ENCODE measurements around the gene AKAP6.

Gene AKAP6

DNA sequence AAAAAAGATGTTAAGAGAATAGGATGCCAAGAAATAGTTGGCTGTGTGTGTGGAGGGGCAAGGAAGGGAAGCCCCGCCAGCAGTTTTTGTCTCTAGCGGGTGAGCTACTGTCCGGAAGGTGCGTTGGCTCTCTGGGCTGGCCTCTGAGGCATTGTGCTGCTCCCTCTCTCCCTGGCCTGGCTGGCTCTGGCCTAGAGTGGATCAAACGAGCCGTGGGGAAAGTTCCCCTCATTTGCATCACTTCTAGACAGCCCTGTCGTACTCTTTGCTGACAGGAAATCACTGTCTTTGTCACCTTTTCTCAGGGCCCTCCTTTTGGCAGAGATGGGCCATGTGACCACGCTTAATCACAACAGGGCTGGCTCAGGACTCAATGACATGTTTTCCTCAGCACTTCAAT, 373.5 kb downstream of the AKAP6 start:
- Histone ChIP-seq H3K36me3 (ENCODE audit: control insufficient read depth in 1 of 2, insufficient read depth in 2 of 2, low read length in 2 of 2) (no peaks in the 10 kb centered on the region), H3K4me1 (ENCODE audit: control insufficient read depth in 1 of 2, insufficient read depth in 2 of 2, low read length in 2 of 2) (peaks cover 3 to 5% of the 10 kb centered on the region in 2 donors), H3K27ac (ENCODE audit: low read length) (peak overlapping the region; percentile 80), H3K27me3 (ENCODE audit: low read depth, low read length) (no peaks in the 10 kb centered on the region), H3K4me3 (ENCODE audit: low read depth in 1 of 2, low read length in 2 of 2) (no peak overlapping the region), H3K9me3 (ENCODE audit: control insufficient read depth in 1 of 2, low read length in 2 of 2) (no peaks in the 10 kb centered on the region)

- H3K27ac ChIP-seq (ENCODE audit: low read length), result peak overlapping the region; percentile 80
- H3K9me3 ChIP-seq (ENCODE audit: control insufficient read depth in 1 of 2, low read length in 2 of 2), result no peaks in the 10 kb centered on the region
- no peak overlapping the region for H3K4me3 ChIP-seq (ENCODE audit: low read depth in 1 of 2, low read length in 2 of 2)
- no peaks in the 10 kb centered on the region for H3K36me3 ChIP-seq (ENCODE audit: control insufficient read depth in 1 of 2, insufficient read depth in 2 of 2, low read length in 2 of 2)
- no peaks in the 10 kb centered on the region for H3K27me3 ChIP-seq (ENCODE audit: low read depth, low read length)
- H3K4me1 ChIP-seq (ENCODE audit: control insufficient read depth in 1 of 2, insufficient read depth in 2 of 2, low read length in 2 of 2), result peaks cover 5 to 8% of the 10 kb centered on the region in 2 donors
Measured at GRCh38 chr14:32703183-32703621, 374.1 kb downstream of the AKAP6 start.

DNA sequence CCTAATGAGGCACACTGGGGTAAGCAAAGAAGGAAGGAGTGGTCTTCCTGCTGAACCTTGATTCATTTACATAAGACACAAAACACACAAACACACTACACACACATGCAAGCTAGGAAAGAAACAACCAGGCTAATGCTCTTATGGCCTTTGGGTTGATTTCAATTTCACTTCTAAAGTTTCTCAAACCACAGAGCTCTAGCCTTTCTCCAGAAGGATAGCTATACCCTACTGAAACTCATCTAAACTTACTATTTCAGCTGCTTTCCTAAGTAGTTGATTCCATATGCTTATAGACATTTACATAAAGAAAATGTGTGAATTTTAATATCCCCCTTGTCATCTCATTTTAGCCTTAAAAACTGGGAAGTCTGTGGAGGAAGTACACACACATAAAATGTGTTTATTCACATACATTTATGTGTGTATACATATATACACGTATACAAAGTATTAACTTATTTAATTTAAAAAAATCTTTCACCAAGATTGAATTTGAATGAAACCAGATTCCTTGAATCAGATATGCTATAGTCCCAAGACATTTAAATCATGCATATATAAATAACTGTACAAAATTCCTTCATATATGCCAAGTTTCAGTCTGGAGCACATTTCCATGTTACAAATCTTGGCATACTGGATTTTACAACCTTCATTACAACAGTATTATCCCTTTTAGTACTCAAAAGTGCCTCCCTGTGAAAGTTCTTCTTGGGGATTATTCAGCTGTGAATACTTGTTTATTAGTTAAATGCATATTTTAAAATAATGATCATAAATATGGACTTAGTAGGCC, 377.8 kb downstream of the AKAP6 start:
- H3K4me1 ChIP-seq (ENCODE audit: control insufficient read depth in 1 of 2, insufficient read depth in 2 of 2, low read length in 2 of 2), result peaks cover 5 to 27% of the 10 kb centered on the region in 2 donors
- H3K36me3 ChIP-seq (ENCODE audit: control insufficient read depth in 1 of 2, insufficient read depth in 2 of 2, low read length in 2 of 2), result no peaks in the 10 kb centered on the region
- H3K4me3 ChIP-seq (ENCODE audit: low read depth in 1 of 2, low read length in 2 of 2), result no peak overlapping the region
- no peaks in the 10 kb centered on the region for H3K27me3 ChIP-seq (ENCODE audit: low read depth, low read length)
- H3K9me3 ChIP-seq (ENCODE audit: control insufficient read depth in 1 of 2, low read length in 2 of 2), result no peaks in the 10 kb centered on the region
- H3K27ac ChIP-seq (ENCODE audit: low read length), result no peak overlapping the region

GRCh38 chr14:32707742-32708500, 378.8 kb downstream of the AKAP6 start:
- Histone ChIP-seq H3K27ac (ENCODE audit: low read length) (no peak overlapping the region), H3K36me3 (ENCODE audit: control insufficient read depth in 1 of 2, insufficient read depth in 2 of 2, low read length in 2 of 2) (no peaks in the 10 kb centered on the region), H3K4me1 (ENCODE audit: control insufficient read depth in 1 of 2, insufficient read depth in 2 of 2, low read length in 2 of 2) (peaks cover 5 to 27% of the 10 kb centered on the region in 2 donors), H3K4me3 (ENCODE audit: low read depth in 1 of 2, low read length in 2 of 2) (no peak overlapping the region), H3K27me3 (ENCODE audit: low read depth, low read length) (no peaks in the 10 kb centered on the region), H3K9me3 (ENCODE audit: control insufficient read depth in 1 of 2, low read length in 2 of 2) (no peaks in the 10 kb centered on the region)

GRCh38 chr14:32709027-32709426, 379.9 kb downstream of the AKAP6 start:
- H3K27ac ChIP-seq (ENCODE audit: low read length), result peak overlapping the region; percentile 70
- H3K27me3 ChIP-seq (ENCODE audit: low read depth, low read length), result no peaks in the 10 kb centered on the region
- H3K36me3 ChIP-seq (ENCODE audit: control insufficient read depth in 1 of 2, insufficient read depth in 2 of 2, low read length in 2 of 2), result no peaks in the 10 kb centered on the region
- no peak overlapping the region for H3K4me3 ChIP-seq (ENCODE audit: low read depth in 1 of 2, low read length in 2 of 2)
- H3K9me3 ChIP-seq (ENCODE audit: control insufficient read depth in 1 of 2, low read length in 2 of 2), result no peaks in the 10 kb centered on the region
- H3K4me1 ChIP-seq (ENCODE audit: control insufficient read depth in 1 of 2, insufficient read depth in 2 of 2, low read length in 2 of 2), result peaks cover under 1 to 24% of the 10 kb centered on the region in 2 donors

DNA sequence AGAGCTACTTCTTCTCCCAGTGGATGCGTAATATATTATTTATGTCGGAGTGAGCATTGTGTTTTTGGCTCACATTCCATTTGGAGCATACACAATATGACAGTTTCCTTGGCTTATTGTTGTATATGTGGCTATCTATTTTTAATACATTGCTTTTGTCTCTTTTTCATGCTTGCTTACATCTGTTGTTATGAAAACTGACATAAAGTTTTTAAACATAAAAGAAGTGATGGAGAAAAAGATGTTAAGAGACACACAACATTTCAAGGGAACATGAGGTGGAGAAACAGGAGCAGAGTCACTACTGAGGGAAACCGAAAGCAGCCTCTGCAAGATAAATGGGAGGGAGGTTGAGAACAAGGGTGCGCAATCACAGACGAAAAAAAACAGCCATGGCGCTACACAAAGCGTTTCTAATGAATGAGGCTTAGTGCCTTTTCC, 381.2 kb downstream of the AKAP6 start:
- Histone ChIP-seq H3K27me3 (ENCODE audit: low read depth, low read length) (no peaks in the 10 kb centered on the region), H3K4me3 (ENCODE audit: low read depth in 1 of 2, low read length in 2 of 2) (peak overlapping the region; percentile 18 to 43), H3K4me1 (ENCODE audit: control insufficient read depth in 1 of 2, insufficient read depth in 2 of 2, low read length in 2 of 2) (peaks cover 0 to 24% of the 10 kb centered on the region in 2 donors), H3K27ac (ENCODE audit: low read length) (peak overlapping the region; percentile 21), H3K9me3 (ENCODE audit: control insufficient read depth in 1 of 2, low read length in 2 of 2) (no peaks in the 10 kb centered on the region), H3K36me3 (ENCODE audit: control insufficient read depth in 1 of 2, insufficient read depth in 2 of 2, low read length in 2 of 2) (no peaks in the 10 kb centered on the region)

DNA sequence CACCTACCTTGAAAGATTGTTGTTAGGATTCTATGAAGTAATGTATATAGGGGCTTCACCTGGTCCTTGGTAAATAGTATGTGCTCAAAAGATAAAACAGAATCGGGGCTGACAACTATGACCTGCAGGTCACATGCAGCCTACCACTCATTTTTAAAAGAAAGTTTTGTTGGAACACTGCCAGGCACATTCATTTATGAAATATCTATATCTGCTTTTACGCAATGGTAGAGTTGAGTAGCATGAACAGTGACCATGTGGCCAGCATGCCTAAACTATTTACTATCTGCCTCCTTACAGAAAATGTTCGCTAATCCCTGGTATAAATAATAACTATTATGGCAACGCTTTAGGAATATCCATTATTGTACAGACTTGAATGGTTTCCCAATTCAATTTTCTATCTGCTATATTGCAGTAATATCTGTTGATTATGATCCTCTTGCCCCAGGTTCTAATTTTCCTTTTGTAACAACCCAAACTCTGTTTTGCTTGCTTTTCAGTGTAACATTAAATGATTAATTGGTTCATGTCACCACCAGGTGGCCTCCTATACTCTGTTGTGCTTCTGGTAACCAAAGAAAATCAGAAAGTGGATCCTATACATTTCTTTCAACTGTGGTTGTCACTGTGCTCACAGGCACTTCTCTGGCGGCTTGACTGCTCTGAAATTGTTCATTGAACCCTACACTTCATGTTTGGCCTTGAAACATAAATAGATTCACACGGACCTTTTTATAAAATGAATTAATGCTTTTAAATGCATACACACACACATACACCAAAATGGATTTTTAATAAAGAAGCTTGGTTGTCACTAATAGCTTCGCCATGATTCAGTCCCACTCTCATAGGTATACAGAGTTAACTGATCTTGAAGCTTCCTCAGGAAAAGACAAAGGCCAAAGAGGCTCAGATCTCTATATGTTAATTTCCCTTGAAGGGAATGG, 381.9 kb downstream of the AKAP6 start:
- peak overlapping the region; percentile 21 for H3K27ac ChIP-seq (ENCODE audit: low read length)

DNA sequence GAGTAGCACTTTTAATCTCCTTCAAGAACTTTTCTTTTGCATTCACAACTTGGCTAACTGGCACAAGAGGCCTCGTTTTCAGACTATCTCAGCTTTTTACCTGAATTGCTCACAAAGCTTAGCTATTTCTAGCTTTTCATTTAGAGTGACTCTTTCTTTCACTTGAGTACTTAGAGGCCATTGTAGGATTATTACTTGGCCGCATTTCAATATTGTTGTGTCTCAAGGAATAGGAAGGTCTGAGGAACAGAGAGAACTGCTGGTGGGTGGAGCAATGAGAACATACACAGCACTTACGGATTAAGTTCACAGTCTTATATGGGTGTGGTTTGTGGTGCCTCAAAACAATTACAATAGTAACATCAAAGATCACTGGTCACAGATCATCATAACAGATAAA, 384.8 kb downstream of the AKAP6 start:
- Histone ChIP-seq H3K27me3 (ENCODE audit: low read depth, low read length) (no peaks in the 10 kb centered on the region), H3K27ac (ENCODE audit: low read length) (no peak overlapping the region), H3K9me3 (ENCODE audit: control insufficient read depth in 1 of 2, low read length in 2 of 2) (no peaks in the 10 kb centered on the region), H3K4me3 (ENCODE audit: low read depth in 1 of 2, low read length in 2 of 2) (no peak overlapping the region), H3K4me1 (ENCODE audit: control insufficient read depth in 1 of 2, insufficient read depth in 2 of 2, low read length in 2 of 2) (peaks cover 0 to 14% of the 10 kb centered on the region in 2 donors), H3K36me3 (ENCODE audit: control insufficient read depth in 1 of 2, insufficient read depth in 2 of 2, low read length in 2 of 2) (no peaks in the 10 kb centered on the region)

More for the DNA sequence above, 381.9 kb downstream of the AKAP6 start:
- Histone ChIP-seq H3K27me3 (ENCODE audit: low read depth, low read length) (no peaks in the 10 kb centered on the region), H3K4me3 (ENCODE audit: low read depth in 1 of 2, low read length in 2 of 2) (peak overlapping the region in 1 of 2 donors; percentile 43), H3K9me3 (ENCODE audit: control insufficient read depth in 1 of 2, low read length in 2 of 2) (no peaks in the 10 kb centered on the region), H3K36me3 (ENCODE audit: control insufficient read depth in 1 of 2, insufficient read depth in 2 of 2, low read length in 2 of 2) (no peaks in the 10 kb centered on the region), H3K4me1 (ENCODE audit: control insufficient read depth in 1 of 2, insufficient read depth in 2 of 2, low read length in 2 of 2) (peaks cover 0 to 24% of the 10 kb centered on the region in 2 donors)

- H3K9me3 ChIP-seq (ENCODE audit: control insufficient read depth in 1 of 2, low read length in 2 of 2), result no peaks in the 10 kb centered on the region
- H3K27ac ChIP-seq (ENCODE audit: low read length), result no peak overlapping the region
- H3K4me1 ChIP-seq (ENCODE audit: control insufficient read depth in 1 of 2, insufficient read depth in 2 of 2, low read length in 2 of 2), result peaks cover 0 to 4% of the 10 kb centered on the region in 2 donors
- no peaks in the 10 kb centered on the region for H3K27me3 ChIP-seq (ENCODE audit: low read depth, low read length)
- no peak overlapping the region for H3K4me3 ChIP-seq (ENCODE audit: low read depth in 1 of 2, low read length in 2 of 2)
- H3K36me3 ChIP-seq (ENCODE audit: control insufficient read depth in 1 of 2, insufficient read depth in 2 of 2, low read length in 2 of 2), result no peaks in the 10 kb centered on the region
Measured at GRCh38 chr14:32719601-32720000, 390.5 kb downstream of the AKAP6 start.

DNA sequence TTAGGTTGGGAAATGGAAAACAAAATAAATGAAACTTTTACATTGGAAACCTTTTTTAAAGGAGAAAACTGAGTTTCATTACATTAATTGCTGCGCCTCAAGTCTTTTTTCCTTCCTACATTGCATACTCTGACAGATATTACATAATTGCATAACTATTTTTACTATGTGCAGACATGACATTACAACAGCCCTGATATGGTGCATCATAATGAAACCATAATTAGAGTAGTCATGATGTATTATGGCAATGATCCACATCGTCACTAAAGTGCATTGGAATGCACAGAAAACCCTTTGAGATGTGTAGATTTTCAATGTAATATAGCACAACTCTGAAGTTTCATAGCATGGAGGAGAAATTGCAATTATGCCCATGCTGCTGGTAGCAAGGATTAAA, 391.8 kb downstream of the AKAP6 start:
- Histone ChIP-seq H3K4me1 (ENCODE audit: control insufficient read depth in 1 of 2, insufficient read depth in 2 of 2, low read length in 2 of 2) (peaks cover 0 to 12% of the 10 kb centered on the region in 2 donors), H3K27ac (ENCODE audit: low read length) (no peak overlapping the region), H3K4me3 (ENCODE audit: low read depth in 1 of 2, low read length in 2 of 2) (no peak overlapping the region), H3K9me3 (ENCODE audit: control insufficient read depth in 1 of 2, low read length in 2 of 2) (no peaks in the 10 kb centered on the region), H3K36me3 (ENCODE audit: control insufficient read depth in 1 of 2, insufficient read depth in 2 of 2, low read length in 2 of 2) (no peaks in the 10 kb centered on the region), H3K27me3 (ENCODE audit: low read depth, low read length) (no peaks in the 10 kb centered on the region)
